Muscle layer of duodenum (tissue), 2 donors: ENCODE data around the gene NXN.
"Not testable (repeated sequence)": the region's sequence is repeated elsewhere in the genome, so short reads cannot be mapped to it uniquely, and the experiment has no call there.

Source experiments
- H3K27ac ChIP-seq: one replicate; pipeline ENCODE4 v1.7.0; 2013; ENCODE audit warnings: mild to moderate bottlenecking, low read length
- H3K27me3 ChIP-seq: one replicate; pipeline ENCODE4 v1.7.0; 2013; ENCODE audit warnings: low read depth, mild to moderate bottlenecking, control low read depth, low read length
- H3K36me3 ChIP-seq, 2 donors: one replicate each; pipeline ENCODE4 v1.7.0; 2013; ENCODE audit warnings: low read length in 2 of 2, control low read depth in 1 of 2, mild to moderate bottlenecking in 1 of 2; ENCODE audit not compliant: insufficient read depth in 2 of 2, control insufficient read depth in 1 of 2
- H3K4me1 ChIP-seq, 2 donors: one replicate each; pipeline ENCODE4 v1.7.0; 2013; ENCODE audit warnings: low read length in 2 of 2, mild to moderate bottlenecking in 2 of 2, control low read depth in 1 of 2, moderate library complexity in 1 of 2; ENCODE audit not compliant: insufficient read depth in 2 of 2, control insufficient read depth in 1 of 2
- H3K4me3 ChIP-seq, 2 donors: one replicate each; pipeline ENCODE4 v1.7.0; 2013; ENCODE audit warnings: low read length in 2 of 2, low read depth in 1 of 2, mild to moderate bottlenecking in 1 of 2
- H3K9me3 ChIP-seq, 2 donors: one replicate each; pipeline ENCODE4 v1.7.0; 2013; ENCODE audit warnings: low read length in 2 of 2, control low read depth in 1 of 2, mild to moderate bottlenecking in 1 of 2; ENCODE audit not compliant: control insufficient read depth in 1 of 2
- donor health status: healthy.

NXN gene

GRCh38 chr17:752002-752619 lies 227.5 kb downstream of the NXN start, which contains the start of gene GEMIN4:
Gene GEMIN4 (minus strand): TSS chr17:752264. CDS start chr17:752142, 122 bp downstream.
- peaks cover 4 to 14% of the 10 kb centered on the region in 2 donors for H3K36me3 ChIP-seq
- H3K4me1 ChIP-seq, result peaks cover 0 to 11% of the 10 kb centered on the region in 2 donors
- no peaks in the 10 kb centered on the region for H3K27me3 ChIP-seq
- peak within 1 kb of the TSS; percentile 1 for H3K27ac ChIP-seq
- H3K9me3 ChIP-seq, result no peaks in the 10 kb centered on the region
- peak within 1 kb of the TSS; percentile 79 to 87 for H3K4me3 ChIP-seq

- H3K4me3 ChIP-seq, result peak overlapping the region; percentile 79 to 87
Observed at GRCh38 chr17:751269-752001, 228.1 kb downstream of the NXN start.

GRCh38 chr17:750431-751037 lies 229.0 kb downstream of the NXN start:
- no peak overlapping the region for H3K27ac ChIP-seq
- H3K36me3 ChIP-seq, result peaks cover 20 to 24% of the 10 kb centered on the region in 2 donors
- no peaks in the 10 kb centered on the region for H3K27me3 ChIP-seq
- H3K4me1 ChIP-seq, result peaks cover 0 to 11% of the 10 kb centered on the region in 2 donors
- H3K9me3 ChIP-seq, result no peaks in the 10 kb centered on the region
- peak overlapping the region in 1 of 2 donors; percentile 87 for H3K4me3 ChIP-seq

More at GRCh38 chr17:751269-752001, 228.1 kb downstream of the NXN start:
- Histone ChIP-seq H3K4me1 (peaks cover 0 to 11% of the 10 kb centered on the region in 2 donors), H3K27ac (peak overlapping the region; percentile 1), H3K9me3 (no peaks in the 10 kb centered on the region), H3K36me3 (peaks cover 11 to 17% of the 10 kb centered on the region in 2 donors), H3K27me3 (no peaks in the 10 kb centered on the region)

- peaks cover 29 to 32% of the 10 kb centered on the region in 2 donors for H3K36me3 ChIP-seq
- not testable (repeated sequence) for H3K27ac ChIP-seq, H3K9me3 ChIP-seq, H3K27me3 ChIP-seq, H3K4me3 ChIP-seq
- H3K4me1 ChIP-seq, result peaks cover 0 to 11% of the 10 kb centered on the region in 2 donors
Observed at GRCh38 chr17:749359-749758, 230.2 kb downstream of the NXN start.
